Renal cortical epithelial cell (primary cell): ENCODE results near the gene SPATS2. TPM values are rescaled to one million over a fixed set of nuclear protein-coding genes. Genes with fewer than 3 reads are reported as not detected.
"Not testable (repeated sequence)": the region's sequence is repeated elsewhere in the genome, so short reads cannot be mapped to it uniquely, and the experiment has no call there.

ENCODE experiments used
- DNase-seq: peaks from one replicate; pipeline ENCODE4 v3.0.0-alpha.2; 2011; ENCODE audit warnings: low read depth
- total RNA-seq: library from RNA; depleted of rRNA; stranded (reverse); fragments of >200 nt; gene quantifications from 2 replicates; pipeline ENCODE4 v1.2.3, GENCODE V29; 2014

The SPATS2 gene
- total RNA-seq, 1 donor from 2014 or later = 42.4 TPM

- no peak for DNase-seq
Observed at GRCh38 chr12:49404956-49405355, 37.7 kb downstream of the SPATS2 start.

- DNase-seq = no peak
Observed at GRCh38 chr12:49410818-49411217, 43.6 kb downstream of the SPATS2 start.

GRCh38 chr12:49413010-49413409, 45.7 kb downstream of the SPATS2 start:
- DNase-seq = no peak

GRCh38 chr12:49413796-49414195, 46.5 kb downstream of the SPATS2 start:
- no peak for DNase-seq

GRCh38 chr12:49414364-49414763, 47.1 kb downstream of the SPATS2 start:
- DNase-seq = no peak

- no peak for DNase-seq
Observed at GRCh38 chr12:49415521-49415970, 48.3 kb downstream of the SPATS2 start.

GRCh38 chr12:49416892-49417291, 49.6 kb downstream of the SPATS2 start:
- DNase-seq = no peak

GRCh38 chr12:49417558-49417957, 50.3 kb downstream of the SPATS2 start:
- DNase-seq = peak; percentile 34

GRCh38 chr12:49420556-49420955, 53.3 kb downstream of the SPATS2 start:
- DNase-seq = no peak

- no peak for DNase-seq
Observed at GRCh38 chr12:49422114-49422513, 54.9 kb downstream of the SPATS2 start.

- DNase-seq = peak; percentile 71
Observed at GRCh38 chr12:49428793-49429192, 61.5 kb downstream of the SPATS2 start.

- DNase-seq = no peak
Observed at GRCh38 chr12:49432616-49433015, 65.4 kb downstream of the SPATS2 start.

- not testable (repeated sequence) for DNase-seq
Observed at GRCh38 chr12:49436799-49437198, 69.5 kb downstream of the SPATS2 start.

- DNase-seq = no peak
Observed at GRCh38 chr12:49439042-49439441, 71.8 kb downstream of the SPATS2 start.

GRCh38 chr12:49440035-49440434, 72.8 kb downstream of the SPATS2 start:
- no peak for DNase-seq

- DNase-seq = no peak
Observed at GRCh38 chr12:49442915-49443314, 75.7 kb downstream of the SPATS2 start.

GRCh38 chr12:49446571-49446970, 79.3 kb downstream of the SPATS2 start:
- DNase-seq = no peak

- DNase-seq = no peak
Observed at GRCh38 chr12:49448858-49449257, 81.6 kb downstream of the SPATS2 start.

- DNase-seq = no peak
Observed at GRCh38 chr12:49451468-49452259, 84.4 kb downstream of the SPATS2 start.

GRCh38 chr12:49455501-49455900, 88.2 kb downstream of the SPATS2 start:
- DNase-seq = no peak

GRCh38 chr12:49456131-49456679, 88.9 kb downstream of the SPATS2 start:
- no peak for DNase-seq

GRCh38 chr12:49458816-49459215, 91.6 kb downstream of the SPATS2 start:
- no peak for DNase-seq

- DNase-seq = no peak
Observed at GRCh38 chr12:49461221-49461620, 94.0 kb downstream of the SPATS2 start.
